K562 (cell line): ENCODE data around the gene SCAMP2. TPM values are rescaled to one million over a fixed set of nuclear protein-coding genes. Genes with fewer than 3 reads are reported as not detected.

Experiments
- ATAC-seq: fragments of 200-7000 bp; cut with Tn5 transposase; 3 replicates; pipeline ENCODE4 v1.9.1; 2020; ENCODE audit warnings: moderate library complexity
- BruUV-seq: library from RNA; stranded (reverse); fragments of 400-500 nt; replicated peaks from 2 replicates; lab custom pipeline; 2021; lab: Mats Ljungman, UMichigan
- CTCF ChIA-PET: fragments of 300-600 bp; formaldehyde crosslinking; extraction: SDS; loops from one replicate; lab custom pipeline; 2021; ENCODE audit warnings: low intra/inter-chr PET ratio; lab: Yijun Ruan, JAX
- POLR2A ChIA-PET: fragments of 300-600, 350-650 bp; sonication (Branson Sonifier 250); formaldehyde crosslinking; extraction: SDS; loops from one replicate; lab custom pipeline; 2021; ENCODE audit warnings: antibody characterized with exemption, inconsistent platforms; lab: Yijun Ruan, JAX
- DNase-seq, 4 experiments: peaks; one replicate each; pipeline versions ENCODE4 v3.0.0 to v3.0.0-alpha.2; 2011 to 2018; ENCODE audit warnings: low spot score in 3 of 4, mixed read lengths in 3 of 4; ENCODE audit errors: extremely low read depth in 1 of 4
- FAIRE-seq: peaks from 2 replicates; lab custom pipeline; 2011; peaks lifted over from hg19 to GRCh38; lab: Jason Lieb, UNC
- H2AFZ ChIP-seq: 2 replicates; pipeline ENCODE4 v1.6.0; 2011; ENCODE audit warnings: low read depth, low read length, control low read depth, inconsistent platforms
- H3K27ac ChIP-seq: fragments of 200-600 bp; 3 replicates; pipeline ENCODE4 v1.8.0; 2011; ENCODE audit warnings: low read depth, mild to moderate bottlenecking, control low read depth, inconsistent platforms, low read length, moderate library complexity, mixed read lengths; ENCODE audit errors: extremely low read depth
- H3K27me3 ChIP-seq, 2 experiments: fragments of 300-600 bp in 1 of 2; 2 replicates in 1 of 2; 3 replicates in 1 of 2; pipeline versions ENCODE4 v1.6.0 to v1.8.0; 2011; ENCODE audit warnings: inconsistent platforms in 2 of 2, low read length in 2 of 2, mild to moderate bottlenecking in 1 of 2, mixed read lengths in 1 of 2, moderate library complexity in 1 of 2; ENCODE audit not compliant: control insufficient read depth in 2 of 2, insufficient read depth in 2 of 2
- H3K36me3 ChIP-seq: fragments of 300-600 bp; 3 replicates; pipeline ENCODE4 v1.8.0; 2011; ENCODE audit warnings: mild to moderate bottlenecking, low read length, inconsistent platforms; ENCODE audit not compliant: control insufficient read depth, insufficient read depth
- H3K4me1 ChIP-seq, 2 experiments: fragments of 200-600 bp in 1 of 2; replicated peaks in 1 of 2; 2 replicates in 1 of 2; 3 replicates in 1 of 2; pipeline versions ENCODE4 v1.5.1 to v1.8.0; 2011; ENCODE audit warnings: inconsistent platforms in 2 of 2, low read length in 2 of 2, mild to moderate bottlenecking in 1 of 2, mixed read lengths in 1 of 2, moderate library complexity in 1 of 2; ENCODE audit not compliant: control insufficient read depth in 2 of 2, insufficient read depth in 2 of 2
- H3K4me2 ChIP-seq: 2 replicates; pipeline ENCODE4 v1.6.1; 2011; ENCODE audit warnings: low read length, control low read depth, inconsistent platforms, mixed read lengths; ENCODE audit not compliant: insufficient read depth
- H3K4me3 ChIP-seq: fragments of 200-600 bp; sonication (generic), shearing (Covaris generic); 2 replicates; pipeline ENCODE4 v1.5.1; 2016; ENCODE audit warnings: control low read depth, inconsistent platforms
- H3K79me2 ChIP-seq: fragments of 200-600 bp; 3 replicates; pipeline ENCODE4 v1.8.0; 2011; ENCODE audit warnings: low read length, inconsistent platforms; ENCODE audit not compliant: control insufficient read depth, insufficient read depth
- H3K9ac ChIP-seq, 2 experiments: 2 replicates each; pipeline versions ENCODE4 v1.6.0 to v1.6.1; 2011; ENCODE audit warnings: low read depth in 2 of 2, low read length in 2 of 2, control low read depth in 1 of 2, inconsistent platforms in 1 of 2, mild to moderate bottlenecking in 1 of 2, mixed read lengths in 1 of 2; ENCODE audit not compliant: insufficient read depth in 1 of 2
- H3K9me1 ChIP-seq: one replicate; pipeline ENCODE4 v1.6.0; 2011; ENCODE audit warnings: inconsistent platforms, mild to moderate bottlenecking, low read length, moderate library complexity; ENCODE audit not compliant: control insufficient read depth, insufficient read depth
- H3K9me3 ChIP-seq: replicated peaks from 2 replicates; pipeline ENCODE4 v1.5.1; 2011; ENCODE audit warnings: low read depth, low read length, inconsistent platforms; ENCODE audit not compliant: control insufficient read depth, insufficient read depth
- H4K20me1 ChIP-seq: replicated peaks from 2 replicates; pipeline ENCODE4 v1.6.1; 2011; ENCODE audit warnings: low read length, inconsistent platforms, mixed read lengths; ENCODE audit not compliant: control insufficient read depth, insufficient read depth
- ESRRA ChIP-seq: fragments of 450-650 bp; IDR thresholded peaks from 2 replicates; pipeline ENCODE4 v1.6.1; 2014; ENCODE audit warnings: low read depth, mild to moderate bottlenecking, moderate library complexity, borderline replicate concordance
- STAG1 ChIP-seq: sonication (generic); formaldehyde crosslinking; IDR thresholded peaks from 2 replicates; pipeline ENCODE4 v1.5.0; 2020; ENCODE audit warnings: missing genetic modification reagents, borderline replicate concordance
- ZNF277 ChIP-seq: fragments of 250-450 bp; sonication (Bioruptor Pico); IDR thresholded peaks from 2 replicates; pipeline ENCODE4 v1.8.0; 2022; ENCODE audit warnings: inconsistent platforms, mild to moderate bottlenecking, moderate library complexity, borderline replicate concordance
- WGBS: fragments of 100-300 bp; shearing (Covaris generic); methylation state at CpG from one replicate; pipeline ENCODE4 v1.1.6; 2016; ENCODE audit warnings: low coverage, mixed read lengths; ENCODE audit not compliant: insufficient coverage; ENCODE audit errors: missing lambda C conversion rate; 5-methylcytosine and 5-hydroxymethylcytosine counted together
- in situ Hi-C: fragments of 300-500 bp; cut with MboI; formaldehyde crosslinking; loops from 4 replicates; pipeline ENCODE4 v1.15.0; 2018; ENCODE audit warnings: inconsistent platforms, mixed read lengths
- intact Hi-C: fragments of 100-400 bp; cut with micrococcal nuclease; formaldehyde crosslinking; loops from 2 replicates; pipeline ENCODE4 v1.14.2; 2022
- polyA plus RNA-seq, 8 experiments: library from polyadenylated mRNA; depleted of rRNA in 4 of 8; stranded (reverse) in 5 of 8; unstranded in 3 of 8; fragments of >200 nt; fragmentation: Nextera tagmentation in 2 of 8; fragmentation: Illumina TruSeq in 1 of 8; extraction: Ambion mirVana in 2 of 8; extraction: Trizol in 1 of 8; gene quantifications; 2 replicates each; pipeline versions ENCODE4 v1.2.1 to v1.2.3, GENCODE V29; 2011 to 2014; ENCODE audit warnings: inconsistent platforms in 1 of 8, missing spikeins in 1 of 8
- total RNA-seq, 7 experiments: library from RNA; depleted of rRNA in 6 of 7; stranded (reverse); fragments of >200 nt in 6 of 7; fragmentation: Illumina TruSeq in 2 of 7; extraction: Trizol in 2 of 7; gene quantifications; 2 replicates each; pipeline versions ENCODE4 v1.2.1 to v1.2.3, GENCODE V29; 2011 to 2021; ENCODE audit warnings: low replicate concordance in 1 of 7
- TF ChIP-seq, protein P1 (sequence below), 3 experiments: IDR thresholded peaks in 2 of 3; conservative IDR thresholded peaks in 1 of 3; 2 replicates each; pipeline ENCODE4 v1.5.1; 2011 to 2012; ENCODE audit warnings: low read length in 3 of 3, mild to moderate bottlenecking in 3 of 3, control low read depth in 2 of 3, improper control_type of control experiment in 1 of 3, inconsistent platforms in 1 of 3, low read depth in 1 of 3, mixed read lengths in 1 of 3, moderate library complexity in 1 of 3; ENCODE audit not compliant: insufficient read depth in 2 of 3

SCAMP2 gene
- total and polyA plus RNA-seq, 9 of the 15 experiments (the other 6 are each of a cell fraction or from before 2014, with no cell fraction given) = 5.9 to 61.1 (median 20.1) TPM

DNA sequence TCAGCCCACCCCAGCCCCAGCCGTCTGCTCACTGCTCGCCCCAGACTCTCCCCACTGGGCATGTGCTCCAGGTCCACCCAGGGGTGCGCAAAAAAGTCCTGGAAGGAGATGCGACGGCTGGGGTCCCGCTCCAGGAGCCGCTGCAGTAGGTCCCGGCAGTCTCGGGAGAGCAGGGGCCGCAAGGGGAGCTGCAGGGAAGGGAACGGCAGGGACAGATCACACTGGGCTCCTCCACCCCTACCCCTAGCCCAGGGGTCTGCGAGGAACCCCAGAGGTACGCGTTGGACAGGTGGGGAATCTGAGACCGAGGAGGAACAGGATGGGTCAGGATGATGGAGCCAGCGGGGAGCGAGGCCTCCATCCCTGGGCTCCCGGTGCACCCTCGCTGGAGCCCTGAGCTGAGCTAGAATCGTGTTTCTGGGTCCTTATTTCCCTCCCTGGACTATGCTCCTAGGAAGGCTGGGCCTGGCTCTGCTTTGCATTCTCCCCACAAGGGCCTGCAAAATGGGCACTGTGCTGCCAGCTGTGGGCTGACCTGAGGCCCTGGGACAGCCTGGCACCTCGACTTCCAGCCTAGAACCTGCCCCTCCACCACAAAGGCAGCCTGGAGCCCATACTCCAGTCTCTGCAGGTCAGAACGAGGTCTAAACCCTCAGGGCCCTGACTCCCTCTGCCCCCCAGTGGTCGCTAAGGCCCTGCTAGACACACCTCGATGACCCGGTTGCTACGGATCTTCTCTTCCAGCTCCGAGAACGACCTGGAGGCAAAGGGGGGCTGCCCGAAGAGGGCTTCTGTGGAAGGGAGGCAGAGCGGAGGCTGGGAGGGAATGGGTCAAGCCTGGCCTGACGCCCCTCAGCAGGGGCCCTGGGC lies 33.4 kb downstream of the SCAMP2 start:
- DNase-seq = peak in 2 of 4 experiments; percentile 34 to 36
- H3K9me3 ChIP-seq = no peaks in the 10 kb centered on the region
- intact Hi-C loops (loop anchor here (5.0 kb wide), 4 partner anchors 53 to 148 kb away; partner anchors contain the start of gene MPI), in situ Hi-C loops (no loop called here)
- H4K20me1 ChIP-seq = peaks cover 8% of the 10 kb centered on the region; the same call in 1 of the 2 replicates
- peaks cover 14% of the 10 kb centered on the region; the same call in 2 of the 3 replicates for H3K79me2 ChIP-seq
- no peaks in the 10 kb centered on the region for H3K27me3 ChIP-seq
- H2AFZ ChIP-seq = no peak overlapping the region
- peaks cover 8% of the 10 kb centered on the region for H3K9me1 ChIP-seq
- POLR2A ChIA-PET = interaction anchor here (0.6 to 1.7 kb wide), 3 partner anchors 12 to 365 kb away, joined by 3 to 5 read pairs (median 3); no protein-coding TSS in a partner anchor
- CTCF ChIA-PET = no interaction called here
- no TSS peak for BruUV-seq
- H3K36me3 ChIP-seq = peaks cover 58% of the 10 kb centered on the region; the same call in 1 of the 3 replicates
- TF ChIP-seq ESRRA = no peak
- TF ChIP-seq, protein P1, sequence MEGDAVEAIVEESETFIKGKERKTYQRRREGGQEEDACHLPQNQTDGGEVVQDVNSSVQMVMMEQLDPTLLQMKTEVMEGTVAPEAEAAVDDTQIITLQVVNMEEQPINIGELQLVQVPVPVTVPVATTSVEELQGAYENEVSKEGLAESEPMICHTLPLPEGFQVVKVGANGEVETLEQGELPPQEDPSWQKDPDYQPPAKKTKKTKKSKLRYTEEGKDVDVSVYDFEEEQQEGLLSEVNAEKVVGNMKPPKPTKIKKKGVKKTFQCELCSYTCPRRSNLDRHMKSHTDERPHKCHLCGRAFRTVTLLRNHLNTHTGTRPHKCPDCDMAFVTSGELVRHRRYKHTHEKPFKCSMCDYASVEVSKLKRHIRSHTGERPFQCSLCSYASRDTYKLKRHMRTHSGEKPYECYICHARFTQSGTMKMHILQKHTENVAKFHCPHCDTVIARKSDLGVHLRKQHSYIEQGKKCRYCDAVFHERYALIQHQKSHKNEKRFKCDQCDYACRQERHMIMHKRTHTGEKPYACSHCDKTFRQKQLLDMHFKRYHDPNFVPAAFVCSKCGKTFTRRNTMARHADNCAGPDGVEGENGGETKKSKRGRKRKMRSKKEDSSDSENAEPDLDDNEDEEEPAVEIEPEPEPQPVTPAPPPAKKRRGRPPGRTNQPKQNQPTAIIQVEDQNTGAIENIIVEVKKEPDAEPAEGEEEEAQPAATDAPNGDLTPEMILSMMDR (IDR thresholded peaks at IDR 0.05 in 2 of 3, conservative IDR thresholded peaks at IDR 0.05 in 1 of 3; ENCODE audit: insufficient read depth in 2 of 3, low read depth in 1 of 3, low read length in 3 of 3) = peak; percentile 23 to 42 (median 34); a peak in 3 of 6 replicates
- 0 out of 2 replicates have a peak, but pooled peaks have one; percentile 13 for TF ChIP-seq STAG1 (CRISPR knock-in tag)
- TF ChIP-seq ZNF277 (CRISPR knock-in tag) = no peak
- H3K4me3 ChIP-seq = no peak overlapping the region
- no peak for ATAC-seq
- no peak overlapping the region for H3K4me2 ChIP-seq
- WGBS = 84% methylated on average over 27 of the region's 31 CpGs
- no peak overlapping the region for H3K27ac ChIP-seq
- H3K4me1 ChIP-seq = peaks cover 19 to 62% of the 10 kb centered on the region in 2 experiments; a peak in 4 of 5 replicates
- peak; percentile 29 for FAIRE-seq
- H3K9ac ChIP-seq = peak overlapping the region in 1 of 2 experiments; percentile 74; a peak in 2 of 4 replicates
